Esophagus squamous epithelium (tissue), 5 donors: ENCODE results near the gene BGN. TPM values are rescaled to one million over a fixed set of nuclear protein-coding genes. Genes with fewer than 3 reads are reported as not detected.

ENCODE experiments used
- DNase-seq: peaks from one replicate; lab custom pipeline; 2025; lab: John Stamatoyannopoulos, UW
- H3K27ac ChIP-seq, 4 donors: fragments of 200-600 bp; sonication (generic); one replicate each; pipeline ENCODE4 v1.5.1; 2016 to 2019; ENCODE audit warnings: mild to moderate bottlenecking in 1 of 4
- H3K27me3 ChIP-seq, 4 donors: fragments of 200-600 bp; sonication (generic); 1 replicate in 3 of 4; 2 replicates in 1 of 4; pipeline versions ENCODE4 v1.5.1 to v1.6.0; 2017 to 2021; ENCODE audit warnings: antibody characterized with exemption in 1 of 4
- H3K36me3 ChIP-seq, 3 donors: fragments of 200-600 bp; sonication (generic); one replicate each; pipeline ENCODE4 v1.5.1; 2016 to 2019
- H3K4me1 ChIP-seq, 3 donors: fragments of 200-600 bp; sonication (generic); one replicate each; pipeline ENCODE4 v1.5.1; 2017 to 2019
- H3K4me3 ChIP-seq, 4 donors: fragments of 200-600 bp; sonication (generic); 1 replicate in 3 of 4; 2 replicates in 1 of 4; pipeline ENCODE4 v1.5.1; 2016 to 2019; ENCODE audit warnings: mild to moderate bottlenecking in 2 of 4, moderate library complexity in 1 of 4
- H3K9me3 ChIP-seq, 3 donors: fragments of 200-600 bp; sonication (generic); one replicate each; pipeline ENCODE4 v1.5.1; 2016 to 2019
- POLR2A ChIP-seq, 4 donors: fragments of 450-650 bp; IDR thresholded peaks; one replicate each; pipeline ENCODE4 v1.6.1; 2017; ENCODE audit warnings: antibody characterized with exemption in 4 of 4, mild to moderate bottlenecking in 4 of 4, moderate library complexity in 3 of 4
- WGBS, 2 donors: methylation state at CpG; one replicate each; pipeline ENCODE4 v1.1.5; 2018; 5-methylcytosine and 5-hydroxymethylcytosine counted together
- intact Hi-C: fragments of 100-400 bp; cut with DNase I; formaldehyde crosslinking; loops from one replicate; pipeline ENCODE4 v1.15.0; 2022
- total RNA-seq, 4 donors: library from RNA; depleted of rRNA; stranded (reverse); fragments of >200 nt; gene quantifications; one replicate each; pipeline ENCODE4 v1.1.0, GENCODE V29; 2016
- TF ChIP-seq, protein P1 (sequence below), 6 experiments: fragments of 450-650 bp in 4 of 6; fragments of 200-600 bp in 2 of 6; sonication (generic) in 2 of 6; IDR thresholded peaks; one replicate each; pipeline ENCODE4 v1.5.1; 2016 to 2019; ENCODE audit warnings: antibody characterized with exemption in 6 of 6, mild to moderate bottlenecking in 4 of 6, moderate library complexity in 4 of 6
- donor health status: DM: yes; HTN: yes; CAD: no.

The BGN gene
- total RNA-seq, 4 donors from 2014 or later, result 6.7 to 26.7 (median 15.7) TPM

DNA sequence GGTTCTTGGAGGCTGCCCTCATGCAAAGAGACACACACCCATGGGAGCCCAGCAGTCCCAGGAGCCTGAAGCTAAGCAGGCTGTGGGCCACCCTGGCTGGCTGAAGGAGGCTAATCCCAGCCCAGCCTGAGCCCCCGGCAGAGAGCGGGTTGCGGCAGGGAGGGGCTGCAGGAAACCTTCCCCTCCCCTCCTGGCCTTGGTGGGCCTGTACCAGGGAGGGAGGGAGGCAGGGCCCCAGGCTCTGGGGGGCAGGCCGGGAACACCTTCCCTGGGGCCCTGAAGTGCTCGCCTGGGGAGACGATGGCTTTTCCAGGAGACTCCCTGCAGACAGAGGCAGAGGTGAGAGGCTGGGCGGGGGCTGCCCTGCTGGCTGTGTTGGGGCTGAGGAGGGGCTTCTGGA is 3.7 kb downstream of the BGN start:
- Histone ChIP-seq H3K27ac (no peak overlapping the region), H3K27me3 (peaks cover 0 to 13% (median 0%) of the 10 kb centered on the region in 4 donors), H3K36me3 (no peaks in the 10 kb centered on the region), H3K4me1 (peaks cover 0 to 71% (median 4%) of the 10 kb centered on the region in 3 donors), H3K9me3 (no peaks in the 10 kb centered on the region), H3K4me3 (no peak overlapping the region)
- TF ChIP-seq, protein P1, sequence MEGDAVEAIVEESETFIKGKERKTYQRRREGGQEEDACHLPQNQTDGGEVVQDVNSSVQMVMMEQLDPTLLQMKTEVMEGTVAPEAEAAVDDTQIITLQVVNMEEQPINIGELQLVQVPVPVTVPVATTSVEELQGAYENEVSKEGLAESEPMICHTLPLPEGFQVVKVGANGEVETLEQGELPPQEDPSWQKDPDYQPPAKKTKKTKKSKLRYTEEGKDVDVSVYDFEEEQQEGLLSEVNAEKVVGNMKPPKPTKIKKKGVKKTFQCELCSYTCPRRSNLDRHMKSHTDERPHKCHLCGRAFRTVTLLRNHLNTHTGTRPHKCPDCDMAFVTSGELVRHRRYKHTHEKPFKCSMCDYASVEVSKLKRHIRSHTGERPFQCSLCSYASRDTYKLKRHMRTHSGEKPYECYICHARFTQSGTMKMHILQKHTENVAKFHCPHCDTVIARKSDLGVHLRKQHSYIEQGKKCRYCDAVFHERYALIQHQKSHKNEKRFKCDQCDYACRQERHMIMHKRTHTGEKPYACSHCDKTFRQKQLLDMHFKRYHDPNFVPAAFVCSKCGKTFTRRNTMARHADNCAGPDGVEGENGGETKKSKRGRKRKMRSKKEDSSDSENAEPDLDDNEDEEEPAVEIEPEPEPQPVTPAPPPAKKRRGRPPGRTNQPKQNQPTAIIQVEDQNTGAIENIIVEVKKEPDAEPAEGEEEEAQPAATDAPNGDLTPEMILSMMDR (IDR thresholded peaks at IDR 0.05), result no peak
- no peak for TF ChIP-seq POLR2A (IDR thresholded peaks at IDR 0.05)
- no peak for DNase-seq
- WGBS, 2 donors, result 90% methylated on average over 2 of the region's 7 CpGs; no CpG with 5 or more reads in 1 of the 2 donors
- intact Hi-C loops, result no loop called here

DNA sequence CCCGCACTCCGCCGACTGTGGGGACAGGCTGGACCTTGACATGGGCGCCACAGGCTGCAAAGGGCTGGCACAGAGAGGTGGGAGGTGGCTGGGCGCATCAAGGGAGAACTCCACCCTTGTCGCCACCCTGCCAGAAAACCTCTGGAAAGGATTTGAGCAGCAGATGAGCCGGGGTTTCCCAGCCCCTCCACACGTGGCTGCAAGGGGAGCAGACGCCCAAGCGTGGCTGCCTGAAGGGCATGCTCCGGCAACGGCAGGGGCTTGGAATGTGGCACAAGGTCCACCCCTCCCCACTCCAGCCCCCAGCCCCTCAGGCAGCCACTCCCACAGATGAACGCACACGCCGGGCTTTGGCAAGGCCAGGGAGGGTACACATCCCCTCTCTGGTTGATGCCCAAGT is 4.6 kb downstream of the BGN start:
- Histone ChIP-seq H3K27me3 (peaks cover 0 to 10% (median 0%) of the 10 kb centered on the region in 4 donors), H3K36me3 (no peaks in the 10 kb centered on the region), H3K4me3 (no peak overlapping the region), H3K9me3 (no peaks in the 10 kb centered on the region), H3K27ac (no peak overlapping the region), H3K4me1 (peaks cover 0 to 62% (median 4%) of the 10 kb centered on the region in 3 donors)
- TF ChIP-seq POLR2A (IDR thresholded peaks at IDR 0.05), result no peak
- TF ChIP-seq, protein P1 (IDR thresholded peaks at IDR 0.05), result no peak
- WGBS, 2 donors, result 50% methylated on average over 2 of the region's 15 CpGs; no CpG with 5 or more reads in 1 of the 2 donors
- no peak for DNase-seq
- intact Hi-C loops, result no loop called here

DNA sequence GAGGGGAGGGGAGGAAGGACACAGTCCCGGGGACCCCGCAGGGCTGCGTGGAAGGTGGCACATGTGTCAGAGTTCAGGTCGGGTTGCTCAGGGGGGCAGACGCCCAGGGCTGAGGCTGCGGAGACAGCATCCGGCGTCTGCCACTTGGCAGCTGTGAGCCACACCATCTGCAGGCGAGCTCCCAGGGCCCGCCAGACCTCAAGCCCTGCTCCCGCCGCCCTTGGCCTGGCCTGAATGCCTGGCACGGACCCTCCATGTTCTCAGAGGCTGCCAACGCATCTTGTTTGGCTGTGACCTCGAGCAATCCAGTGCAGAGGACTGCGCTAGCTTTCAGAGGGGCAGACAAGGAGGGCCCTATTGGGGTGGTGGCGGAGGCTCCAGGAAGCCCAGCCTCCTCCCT is 5.1 kb downstream of the BGN start:
- no peak for DNase-seq
- peaks cover 0 to 57% (median 4%) of the 10 kb centered on the region in 3 donors for H3K4me1 ChIP-seq
- intact Hi-C loops, result loop anchor here (10.0 kb wide), 1 partner anchor 465 kb away; no protein-coding TSS in a partner anchor
- no peaks in the 10 kb centered on the region for H3K9me3 ChIP-seq
- peaks cover 0 to 10% (median 0%) of the 10 kb centered on the region in 4 donors for H3K27me3 ChIP-seq
- H3K27ac ChIP-seq, result no peak overlapping the region
- TF ChIP-seq, protein P1 (IDR thresholded peaks at IDR 0.05), result no peak
- no peak for TF ChIP-seq POLR2A (IDR thresholded peaks at IDR 0.05)
- no peak overlapping the region for H3K4me3 ChIP-seq
- 33 to 49% methylated on average over 3 to 4 of the region's 17 CpGs for WGBS, 2 donors
- H3K36me3 ChIP-seq, result no peaks in the 10 kb centered on the region

DNA sequence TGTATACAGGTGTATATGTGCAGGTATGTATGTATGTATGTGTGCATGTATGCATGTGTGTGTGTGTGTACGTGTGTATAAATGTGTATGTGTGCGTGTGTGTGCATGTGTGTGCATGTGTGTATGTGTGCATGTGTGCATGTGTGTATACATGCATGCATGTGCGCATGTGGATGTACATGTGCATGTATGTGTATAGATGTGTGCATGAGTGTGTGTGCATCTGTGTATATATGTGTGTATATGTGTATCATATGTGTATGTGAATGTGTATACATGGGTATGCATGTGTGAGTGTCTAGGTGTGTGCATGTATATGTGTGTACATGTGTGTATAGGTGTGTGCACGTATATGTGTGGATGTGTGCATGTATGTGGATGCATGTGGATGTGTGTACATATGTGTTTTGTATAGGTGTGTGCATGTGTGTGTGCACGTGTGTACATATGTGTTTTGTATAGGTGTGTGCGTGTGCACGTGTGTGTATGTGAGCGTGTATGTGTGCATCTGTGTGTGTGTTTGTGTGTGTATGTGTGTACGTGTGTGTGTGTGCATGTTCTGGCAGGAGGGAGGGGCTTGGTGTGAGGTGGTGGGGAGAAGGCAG is 6.0 kb downstream of the BGN start:
- peaks cover 0 to 48% (median 4%) of the 10 kb centered on the region in 3 donors for H3K4me1 ChIP-seq
- no peaks in the 10 kb centered on the region for H3K9me3 ChIP-seq
- 89% methylated on average over 6 to 9 of the region's 9 CpGs for WGBS, 2 donors
- TF ChIP-seq, protein P1 (IDR thresholded peaks at IDR 0.05), result no peak
- no peak for TF ChIP-seq POLR2A (IDR thresholded peaks at IDR 0.05)
- intact Hi-C loops, result loop anchor here (10.0 kb wide), 1 partner anchor 466 kb away; no protein-coding TSS in a partner anchor
- H3K36me3 ChIP-seq, result no peaks in the 10 kb centered on the region
- no peak for DNase-seq
- no peak overlapping the region for H3K4me3 ChIP-seq
- no peak overlapping the region for H3K27ac ChIP-seq
- peaks cover 0 to 7% (median 0%) of the 10 kb centered on the region in 4 donors for H3K27me3 ChIP-seq

DNA sequence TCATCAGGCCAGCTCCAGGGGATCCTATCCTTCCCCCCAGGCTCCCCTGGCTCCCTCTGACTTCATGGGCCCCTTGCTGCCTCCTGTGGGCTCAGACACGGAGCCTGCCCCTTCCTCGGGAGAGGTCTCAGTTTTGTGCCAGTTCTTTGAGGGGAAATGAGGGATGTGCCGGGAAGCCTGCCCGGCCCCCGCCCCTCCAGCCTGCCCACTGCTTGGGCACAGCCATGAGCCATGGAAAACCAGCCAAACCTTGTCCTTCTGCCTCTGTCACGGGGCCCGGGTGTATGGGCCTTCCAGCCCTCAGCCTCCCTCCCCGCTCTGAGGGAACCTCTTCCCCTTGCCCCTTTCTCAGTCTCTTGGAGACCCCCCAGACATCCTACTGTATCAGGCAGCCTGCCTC is 6.8 kb downstream of the BGN start:
- no peak for TF ChIP-seq POLR2A (IDR thresholded peaks at IDR 0.05)
- TF ChIP-seq, protein P1 (IDR thresholded peaks at IDR 0.05), result no peak
- WGBS, 2 donors, result 20 to 92% methylated on average over 2 of the region's 8 CpGs
- H3K27ac ChIP-seq, result no peak overlapping the region
- no peaks in the 10 kb centered on the region for H3K27me3 ChIP-seq
- peaks cover 0 to 40% (median 4%) of the 10 kb centered on the region in 3 donors for H3K4me1 ChIP-seq
- intact Hi-C loops, result loop anchor here (10.0 kb wide), 1 partner anchor 467 kb away; no protein-coding TSS in a partner anchor
- H3K4me3 ChIP-seq, result no peak overlapping the region
- H3K36me3 ChIP-seq, result no peaks in the 10 kb centered on the region
- H3K9me3 ChIP-seq, result no peaks in the 10 kb centered on the region
- DNase-seq, result no peak
